Measurements from ENCODE around the gene LITAF.
"Not testable (repeated sequence)": the region's sequence is repeated elsewhere in the genome, so short reads cannot be mapped to it uniquely, and the experiment has no call there.

The LITAF gene

GRCh38 chr16:11620243-11621003, 33.7 kb upstream of the LITAF start:
- DNase-seq, result no peak

- DNase-seq, result peak; percentile 34
Observed at GRCh38 chr16:11619327-11619851, 32.7 kb upstream of the LITAF start.

- no peak for DNase-seq
Observed at GRCh38 chr16:11618107-11618717, 31.5 kb upstream of the LITAF start.

GRCh38 chr16:11615748-11616447, 29.2 kb upstream of the LITAF start:
- no peak for DNase-seq

GRCh38 chr16:11614587-11615175, 28.0 kb upstream of the LITAF start:
- DNase-seq, result no peak

- DNase-seq, result no peak
Observed at GRCh38 chr16:11613381-11614303, 26.9 kb upstream of the LITAF start.

- DNase-seq, result no peak
Observed at GRCh38 chr16:11612665-11613025, 25.9 kb upstream of the LITAF start.

GRCh38 chr16:11611871-11612664, 25.3 kb upstream of the LITAF start:
- no peak for DNase-seq

GRCh38 chr16:11610580-11610979, 23.9 kb upstream of the LITAF start:
- no peak for DNase-seq

- no peak for DNase-seq
Observed at GRCh38 chr16:11610121-11610505, 23.4 kb upstream of the LITAF start.

GRCh38 chr16:11609474-11610120, 22.9 kb upstream of the LITAF start:
- no peak for DNase-seq

GRCh38 chr16:11605891-11606290, 19.2 kb upstream of the LITAF start:
- no peak for DNase-seq

- no peak for DNase-seq
Observed at GRCh38 chr16:11605564-11605886, 18.8 kb upstream of the LITAF start.

GRCh38 chr16:11604783-11605563, 18.3 kb upstream of the LITAF start:
- no peak for DNase-seq

GRCh38 chr16:11604296-11604695, 17.6 kb upstream of the LITAF start:
- DNase-seq, result not testable (repeated sequence)

GRCh38 chr16:11603331-11603750, 16.6 kb upstream of the LITAF start:
- DNase-seq, result no peak

- DNase-seq, result no peak
Observed at GRCh38 chr16:11602321-11602720, 15.6 kb upstream of the LITAF start.

- no peak for DNase-seq
Observed at GRCh38 chr16:11601911-11602310, 15.2 kb upstream of the LITAF start.

GRCh38 chr16:11601425-11601824, 14.7 kb upstream of the LITAF start:
- no peak for DNase-seq

GRCh38 chr16:11599579-11599978, 12.9 kb upstream of the LITAF start:
- DNase-seq, result no peak
